ENCODE data around the gene APOB.

APOB gene

GRCh38 chr2:21083482-21083881 is 39.6 kb upstream of the APOB start:
- Histone ChIP-seq H3K36me3 (ENCODE audit: control insufficient read depth, low read length) (no peaks in the 10 kb centered on the region), H3K79me2 (ENCODE audit: control insufficient read depth, low read length) (no peaks in the 10 kb centered on the region), H3K27ac (ENCODE audit: low read depth, low read length) (no peak overlapping the region), H3K9me2 (replicated peaks; ENCODE audit: control insufficient read depth, low read length) (no peaks in the 10 kb centered on the region), H3F3A (ENCODE audit: control insufficient read depth, insufficient read depth) (no peaks in the 10 kb centered on the region), H3K4me2 (ENCODE audit: low read length) (no peak overlapping the region), H3K9me3 (ENCODE audit: control insufficient read depth, insufficient read depth, low read length) (no peaks in the 10 kb centered on the region; the same call in 1 of the 2 replicates), H3K4me1 (ENCODE audit: control insufficient read depth, low read length) (no peaks in the 10 kb centered on the region), H3K27me3 (ENCODE audit: control insufficient read depth, low read length) (no peaks in the 10 kb centered on the region), H4K20me1 (ENCODE audit: control insufficient read depth, insufficient read depth, low read depth, low read length) (no peaks in the 10 kb centered on the region), H3K4me3 (ENCODE audit: low read length) (no peak overlapping the region)
- TF ChIP-seq EZH2phosphoT487 (IDR thresholded peaks at IDR 0.05; ENCODE audit: borderline replicate concordance, low read length) (no peak), CTCF (IDR thresholded peaks at IDR 0.05; ENCODE audit: low read depth, low read length, poor library complexity, severe bottlenecking) (no peak)

- H3K27ac ChIP-seq (ENCODE audit: low read depth, low read length): no peak overlapping the region
- no peaks in the 10 kb centered on the region for H3K36me3 ChIP-seq (ENCODE audit: control insufficient read depth, low read length)
- no peak overlapping the region for H3K4me3 ChIP-seq (ENCODE audit: low read length)
- no peaks in the 10 kb centered on the region for H3K79me2 ChIP-seq (ENCODE audit: control insufficient read depth, low read length)
- no peaks in the 10 kb centered on the region for H3K27me3 ChIP-seq (ENCODE audit: control insufficient read depth, low read length)
- H3K9me2 ChIP-seq (replicated peaks; ENCODE audit: control insufficient read depth, low read length): no peaks in the 10 kb centered on the region
- H4K20me1 ChIP-seq (ENCODE audit: control insufficient read depth, insufficient read depth, low read depth, low read length): no peaks in the 10 kb centered on the region
- H3K4me2 ChIP-seq (ENCODE audit: low read length): no peak overlapping the region
- H3F3A ChIP-seq (ENCODE audit: control insufficient read depth, insufficient read depth): no peaks in the 10 kb centered on the region
- H3K4me1 ChIP-seq (ENCODE audit: control insufficient read depth, low read length): no peaks in the 10 kb centered on the region
- H3K9me3 ChIP-seq (ENCODE audit: control insufficient read depth, insufficient read depth, low read length): no peaks in the 10 kb centered on the region; the same call in 1 of the 2 replicates
- no peak for TF ChIP-seq EZH2phosphoT487 (IDR thresholded peaks at IDR 0.05; ENCODE audit: borderline replicate concordance, low read length)
- TF ChIP-seq CTCF (IDR thresholded peaks at IDR 0.05; ENCODE audit: low read depth, low read length, poor library complexity, severe bottlenecking): no peak
These were observed 34.4 kb upstream of the APOB start for GRCh38 chr2:21078296-21078695.

GRCh38 chr2:21072477-21073242 is 28.8 kb upstream of the APOB start:
- no peak for TF ChIP-seq CTCF (IDR thresholded peaks at IDR 0.05; ENCODE audit: low read depth, low read length, poor library complexity, severe bottlenecking)
- TF ChIP-seq EZH2phosphoT487 (IDR thresholded peaks at IDR 0.05; ENCODE audit: borderline replicate concordance, low read length): no peak
- Histone ChIP-seq H3K9me3 (ENCODE audit: control insufficient read depth, insufficient read depth, low read length) (no peaks in the 10 kb centered on the region), H3K27me3 (ENCODE audit: control insufficient read depth, low read length) (no peaks in the 10 kb centered on the region), H3K36me3 (ENCODE audit: control insufficient read depth, low read length) (no peaks in the 10 kb centered on the region), H3K4me2 (ENCODE audit: low read length) (no peak overlapping the region), H3K4me3 (ENCODE audit: low read length) (no peak overlapping the region), H3K79me2 (ENCODE audit: control insufficient read depth, low read length) (no peaks in the 10 kb centered on the region), H4K20me1 (ENCODE audit: control insufficient read depth, insufficient read depth, low read depth, low read length) (no peaks in the 10 kb centered on the region), H3F3A (ENCODE audit: control insufficient read depth, insufficient read depth) (no peaks in the 10 kb centered on the region), H3K9me2 (replicated peaks; ENCODE audit: control insufficient read depth, low read length) (no peaks in the 10 kb centered on the region), H3K27ac (ENCODE audit: low read depth, low read length) (no peak overlapping the region), H3K4me1 (ENCODE audit: control insufficient read depth, low read length) (no peaks in the 10 kb centered on the region)

All from DOHH2 (cell line).